Sciatic nerve (tissue), 2 donors: ENCODE data around the gene STXBP4. TPM values are rescaled to one million over a fixed set of nuclear protein-coding genes. Genes with fewer than 3 reads are reported as not detected.
"Not testable (repeated sequence)": the region's sequence is repeated elsewhere in the genome, so short reads cannot be mapped to it uniquely, and the experiment has no call there.

Experiments
- ATAC-seq: fragments of 200-7000 bp; cut with Tn5 transposase; one replicate; pipeline ENCODE4 v1.9.1; 2020; ENCODE audit warnings: mild to moderate bottlenecking, moderate library complexity
- DNase-seq: peaks from one replicate; pipeline ENCODE4 v3.0.0-alpha.2; 2020; ENCODE audit warnings: low spot score
- intact Hi-C: fragments of 100-400 bp; cut with DNase I; formaldehyde crosslinking; loops from one replicate; pipeline ENCODE4 v1.14.2; 2022
- total RNA-seq: library from RNA; stranded (reverse); fragmentation: NEBNext Ultra II Directional; extraction: Animal tissue kit (Norgen Biotek cat#: 25700); gene quantifications from one replicate; pipeline ENCODE4 v1.2.1, GENCODE V29; 2021
- donor health status: DM: no; HTN: no; CAD: no.
- donor health status: DM: no; HTN: no; CAD: no.

Gene STXBP4
- total RNA-seq, 1 donor from 2014 or later = 22.2 TPM

DNA sequence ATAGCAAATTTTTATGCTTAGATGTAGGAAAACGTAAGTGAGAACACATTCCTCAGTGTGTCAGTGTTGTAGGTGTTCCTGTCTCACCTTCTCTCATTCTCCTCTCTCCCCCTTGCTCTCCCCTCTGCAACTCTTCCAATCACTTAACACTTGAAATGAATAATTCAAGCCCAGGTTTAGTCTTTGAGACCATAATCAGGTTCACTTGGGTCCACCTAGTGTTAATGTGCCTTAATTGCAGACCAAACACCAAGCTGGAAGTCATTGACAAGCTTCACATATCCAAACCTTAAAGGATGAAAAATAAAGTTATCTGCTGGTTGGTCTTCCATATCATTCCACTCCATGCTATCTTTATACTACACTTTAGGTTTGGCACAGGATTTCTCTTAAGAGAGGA lies 37.0 kb downstream of the STXBP4 start:
- no peak for ATAC-seq
- intact Hi-C loops = no loop called here

DNA sequence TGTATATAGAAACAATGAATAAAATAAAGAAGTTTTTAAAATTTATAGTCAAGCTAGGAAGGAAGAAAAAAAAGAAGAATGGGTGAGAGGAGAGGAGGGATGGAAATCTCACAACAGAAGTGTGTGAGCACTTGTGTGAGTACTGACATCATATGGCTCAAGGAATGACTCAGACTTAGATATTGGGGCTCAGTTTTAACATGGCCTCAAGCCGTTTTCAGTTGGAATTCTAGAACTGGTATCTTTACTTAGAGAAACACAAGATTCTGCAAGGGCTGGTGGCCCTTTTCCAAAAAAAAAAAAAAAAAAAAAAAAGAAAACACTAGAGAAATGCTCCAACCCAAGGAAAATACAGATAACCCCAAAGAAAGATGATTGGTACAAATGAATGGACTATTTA lies 55.1 kb downstream of the STXBP4 start:
- no peak for DNase-seq
- no peak for ATAC-seq
- intact Hi-C loops = no loop called here

More for the DNA sequence above, 37.0 kb downstream of the STXBP4 start:
- DNase-seq = no peak

DNA sequence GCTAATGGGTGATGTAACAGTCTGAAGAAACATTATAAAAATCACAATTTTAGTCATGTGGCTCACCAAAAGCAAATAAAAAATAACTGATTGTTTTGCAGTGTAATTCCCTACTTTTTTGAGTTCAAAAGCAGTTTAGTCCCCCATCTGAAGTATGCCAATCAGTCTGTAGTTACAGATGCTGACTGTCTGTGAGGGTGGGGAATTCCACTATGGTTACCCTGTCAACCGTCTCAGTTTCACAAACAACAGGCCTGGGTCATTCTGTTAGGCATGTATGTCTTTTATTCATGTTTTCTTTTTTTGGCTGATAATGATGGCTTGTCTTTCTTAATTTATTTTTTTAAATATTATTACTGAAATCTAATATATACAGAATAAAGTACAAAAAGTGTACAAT lies 69.3 kb downstream of the STXBP4 start:
- ATAC-seq (no peak), DNase-seq (no peak)
- intact Hi-C loops = no loop called here

DNA sequence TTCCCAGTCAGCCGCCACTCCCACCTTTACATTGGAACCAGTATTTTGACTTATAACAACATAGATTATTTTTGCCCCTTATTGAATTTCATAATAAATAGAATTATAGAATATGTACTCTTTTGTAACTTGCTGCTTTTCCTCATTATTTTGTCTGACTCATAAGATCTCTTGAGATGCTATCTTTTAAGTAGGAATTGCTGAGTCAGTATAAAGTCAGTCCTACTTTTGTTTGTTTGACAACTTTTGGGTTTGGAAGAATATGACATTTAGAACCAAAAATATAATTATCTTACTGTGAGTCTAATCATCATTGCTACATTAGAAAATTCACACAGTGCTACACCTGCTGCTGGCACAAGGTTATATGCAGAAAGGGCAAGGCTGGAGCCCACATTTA lies 69.7 kb downstream of the STXBP4 start:
- intact Hi-C loops = no loop called here
- ATAC-seq (no peak), DNase-seq (no peak)

DNA sequence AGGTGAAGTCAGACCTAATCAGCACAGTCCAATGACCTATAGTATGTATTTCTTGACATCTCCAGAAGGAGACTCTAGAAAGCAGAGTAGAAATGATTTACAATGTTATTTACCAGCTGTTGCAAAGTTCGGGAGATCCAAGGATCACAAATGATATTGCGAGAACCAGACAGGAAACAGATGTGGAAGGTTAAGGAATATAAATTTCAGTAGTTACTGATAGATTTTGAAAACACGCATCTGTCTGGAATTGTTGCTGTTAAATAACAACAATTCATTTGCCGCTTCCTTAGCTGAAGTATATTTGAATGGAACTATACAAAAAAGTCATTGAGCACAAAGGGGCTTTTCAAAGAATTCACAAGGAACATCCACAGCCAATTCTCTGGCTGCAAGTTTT lies 72.0 kb downstream of the STXBP4 start:
- no peak for ATAC-seq
- intact Hi-C loops = no loop called here

DNA sequence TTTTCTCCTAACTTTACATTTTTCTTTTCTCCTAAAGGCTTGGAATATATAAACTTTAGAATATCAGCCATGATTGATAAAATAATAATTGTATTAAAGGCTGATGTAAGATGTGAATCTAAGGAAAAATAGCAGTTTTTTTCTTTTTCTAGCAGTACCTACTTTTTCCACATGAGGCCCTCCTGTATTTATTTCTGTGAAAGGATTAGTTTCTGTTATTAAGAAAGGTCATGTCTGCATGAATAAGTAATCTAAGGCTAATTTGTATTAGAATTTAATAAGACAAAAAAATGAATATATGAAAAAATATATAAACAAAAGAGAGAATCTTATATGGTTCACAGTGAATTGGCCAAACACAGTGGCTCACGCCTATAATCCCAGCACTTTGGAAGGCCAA lies 85.3 kb downstream of the STXBP4 start:
- no peak for ATAC-seq
- no peak for DNase-seq
- intact Hi-C loops = no loop called here

More for the DNA sequence above, 72.0 kb downstream of the STXBP4 start:
- no peak for DNase-seq

DNA sequence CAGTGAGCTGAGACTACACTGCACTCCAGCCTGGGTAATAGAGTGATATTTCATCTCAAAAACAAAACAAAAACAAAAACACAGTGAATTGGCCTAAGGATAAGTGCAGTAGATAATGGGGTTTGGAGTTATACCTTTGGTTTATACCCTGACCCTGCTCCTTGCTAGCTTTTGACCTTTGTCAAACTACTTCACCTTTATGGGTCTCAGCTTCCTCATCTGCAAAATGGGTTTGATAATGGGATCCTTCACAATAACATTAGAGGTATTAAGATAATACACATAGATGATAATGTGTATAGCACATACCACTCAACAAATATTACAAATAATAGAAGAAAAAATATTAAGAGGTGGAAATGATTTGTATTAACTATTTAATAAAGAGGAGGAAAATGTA lies 85.9 kb downstream of the STXBP4 start:
- ATAC-seq = no peak
- no peak for DNase-seq
- intact Hi-C loops = no loop called here

DNA sequence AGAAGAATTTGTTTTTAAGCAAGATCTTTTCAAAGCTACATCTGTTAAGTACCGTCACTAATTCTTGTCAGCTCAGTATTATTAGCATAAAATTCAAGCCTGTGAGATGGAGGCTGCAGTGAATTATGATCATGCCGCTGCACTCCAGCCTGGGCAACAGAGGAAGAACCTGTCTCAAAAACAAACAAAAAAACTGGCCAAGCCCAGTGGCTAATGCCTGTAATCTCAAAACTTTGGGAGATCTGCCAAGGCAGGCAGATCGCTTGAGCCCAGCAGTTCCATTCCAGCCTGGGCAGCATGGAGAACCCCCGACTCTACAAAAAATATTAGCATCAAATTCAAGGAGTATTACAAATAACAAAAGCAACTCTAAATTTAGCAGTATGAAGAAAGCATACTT lies 88.0 kb downstream of the STXBP4 start:
- no peak for DNase-seq
- ATAC-seq = no peak
- intact Hi-C loops = no loop called here

DNA sequence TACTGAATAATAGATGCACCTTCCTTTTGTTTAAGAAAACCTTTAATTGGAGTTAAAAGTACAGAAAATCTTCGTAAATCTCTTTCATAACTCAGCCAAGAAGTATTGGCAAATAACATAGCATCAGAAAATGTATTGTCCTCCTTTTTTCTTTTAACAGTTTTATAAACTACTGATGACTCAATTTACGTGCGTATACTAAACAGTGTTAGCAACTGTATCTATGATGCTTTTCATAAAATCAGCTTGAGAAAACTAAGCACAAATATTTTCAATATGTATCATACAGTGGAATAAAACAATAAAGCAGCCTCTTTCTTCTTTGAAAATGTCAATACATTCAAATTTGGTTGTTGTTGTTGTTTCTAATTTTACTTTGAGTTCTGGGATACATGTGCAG lies 88.6 kb downstream of the STXBP4 start:
- ATAC-seq (no peak), DNase-seq (no peak)
- intact Hi-C loops = no loop called here

DNA sequence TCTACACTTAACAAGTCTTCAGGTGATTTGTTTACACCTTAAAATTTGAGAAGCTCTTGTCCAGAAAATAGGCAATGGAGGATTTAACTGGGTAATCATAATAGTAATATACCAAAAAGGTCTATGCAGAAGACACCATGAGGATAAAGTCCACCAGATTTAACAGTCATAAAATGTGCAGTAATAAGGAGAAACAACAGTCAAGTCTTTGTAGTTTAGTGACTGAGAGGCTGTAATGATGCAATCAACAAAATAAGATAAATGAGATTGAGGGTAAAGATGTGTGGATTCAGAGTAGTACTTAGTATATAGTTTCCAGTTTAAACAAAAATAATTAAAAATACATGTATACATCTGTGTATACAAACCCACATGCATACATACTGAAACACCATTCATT lies 91.2 kb downstream of the STXBP4 start:
- intact Hi-C loops = no loop called here
- no peak for ATAC-seq
- DNase-seq = no peak

DNA sequence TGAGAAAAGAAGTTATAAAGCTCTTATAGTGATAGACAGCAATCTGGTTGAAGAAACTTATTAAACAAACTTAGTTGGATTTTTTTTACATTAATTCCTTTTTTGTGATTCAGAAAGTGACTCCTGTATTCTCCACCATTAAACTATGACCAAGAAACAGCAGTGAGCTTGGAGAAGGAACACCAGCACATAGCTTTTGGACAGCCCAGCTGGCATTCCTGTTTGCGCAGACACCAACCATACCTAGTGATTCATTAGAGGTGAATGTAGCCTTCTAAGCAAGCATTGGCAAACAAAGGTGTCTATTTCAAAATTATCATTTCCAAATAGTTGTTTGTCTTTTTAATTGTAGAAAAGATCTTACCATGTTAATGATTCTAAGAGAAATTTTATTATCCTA lies 94.4 kb downstream of the STXBP4 start:
- no peak for ATAC-seq
- intact Hi-C loops = no loop called here
- no peak for DNase-seq

DNA sequence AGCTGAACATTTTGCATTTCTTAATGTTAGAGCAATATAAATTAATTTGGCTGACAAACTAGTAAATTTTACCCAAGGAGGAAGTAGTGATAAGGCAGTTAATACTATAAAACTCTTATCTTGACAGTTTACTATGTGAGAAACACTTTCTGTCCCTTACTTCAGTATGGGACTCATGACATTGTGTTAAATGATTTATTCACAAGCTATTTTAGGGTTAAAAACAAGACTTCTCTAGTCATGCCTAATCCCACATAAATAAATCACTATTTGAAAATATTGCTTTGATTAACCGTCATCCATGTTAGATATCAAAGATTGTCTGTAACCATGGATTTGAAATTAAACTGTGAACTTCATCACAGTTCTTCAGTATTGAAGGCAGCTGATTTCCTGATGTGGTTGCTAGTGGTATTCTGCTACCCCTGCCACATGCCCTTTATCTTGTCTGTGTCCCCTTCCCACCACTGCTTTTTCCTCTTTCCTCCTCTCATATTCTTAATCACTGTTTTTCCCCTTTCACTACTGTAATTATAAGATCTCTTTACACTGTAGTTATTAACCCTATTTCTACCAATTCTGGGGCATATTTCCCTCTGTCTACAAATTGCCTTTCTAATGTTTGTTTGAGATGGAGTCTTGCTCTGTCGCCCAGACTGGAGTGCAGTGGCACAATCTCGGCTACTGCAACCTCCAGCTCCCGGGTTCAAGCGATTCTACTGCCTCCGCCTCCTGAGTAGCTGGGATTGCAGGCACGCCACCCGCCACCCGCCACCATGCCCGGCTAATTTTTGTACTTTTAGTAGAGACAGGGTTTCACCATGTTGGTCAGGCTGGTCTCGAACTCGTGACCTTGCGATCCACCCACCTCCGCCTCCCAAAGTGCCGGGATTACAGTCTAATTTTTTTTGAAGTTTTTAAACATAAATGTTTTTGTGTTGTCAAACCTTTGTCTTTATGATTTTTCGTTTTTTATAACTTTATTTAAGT lies 95.6 kb downstream of the STXBP4 start:
- no peak for DNase-seq
- ATAC-seq = no peak
- intact Hi-C loops = no loop called here

DNA sequence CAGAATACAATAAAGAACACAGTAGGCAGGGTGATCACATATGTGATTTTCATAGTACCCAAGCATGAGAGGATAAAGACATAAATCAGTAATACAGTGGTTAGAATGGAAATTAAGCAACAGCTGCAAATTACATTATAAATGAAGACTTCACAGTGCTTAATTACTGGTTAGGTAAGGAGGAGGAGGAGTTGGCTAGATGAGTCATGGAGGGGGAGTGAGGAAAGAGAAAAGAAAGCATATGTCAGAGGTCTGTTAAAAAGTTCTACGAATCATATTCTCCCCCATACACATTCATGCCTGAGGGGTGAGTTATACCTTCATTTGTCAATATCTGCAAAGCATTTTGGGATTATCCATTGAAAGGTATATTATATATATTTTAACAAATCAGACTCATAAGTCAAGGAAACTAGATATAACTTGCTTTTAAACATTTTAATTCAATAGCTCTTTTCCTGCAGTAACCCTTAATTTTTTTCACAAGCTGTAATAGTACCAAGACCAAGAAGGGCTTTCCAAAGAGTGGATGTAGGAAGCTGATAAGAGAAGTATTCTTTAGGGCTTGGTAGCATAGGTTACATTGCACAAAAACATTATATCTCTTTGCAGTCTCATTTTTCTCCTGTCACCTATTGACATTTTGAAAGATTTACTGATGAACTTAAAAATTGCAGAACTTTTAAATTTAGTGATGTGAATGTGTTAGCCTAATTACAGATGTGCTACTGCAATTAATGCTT lies 99.3 kb downstream of the STXBP4 start:
- ATAC-seq = no peak
- intact Hi-C loops = no loop called here
- no peak for DNase-seq

DNA sequence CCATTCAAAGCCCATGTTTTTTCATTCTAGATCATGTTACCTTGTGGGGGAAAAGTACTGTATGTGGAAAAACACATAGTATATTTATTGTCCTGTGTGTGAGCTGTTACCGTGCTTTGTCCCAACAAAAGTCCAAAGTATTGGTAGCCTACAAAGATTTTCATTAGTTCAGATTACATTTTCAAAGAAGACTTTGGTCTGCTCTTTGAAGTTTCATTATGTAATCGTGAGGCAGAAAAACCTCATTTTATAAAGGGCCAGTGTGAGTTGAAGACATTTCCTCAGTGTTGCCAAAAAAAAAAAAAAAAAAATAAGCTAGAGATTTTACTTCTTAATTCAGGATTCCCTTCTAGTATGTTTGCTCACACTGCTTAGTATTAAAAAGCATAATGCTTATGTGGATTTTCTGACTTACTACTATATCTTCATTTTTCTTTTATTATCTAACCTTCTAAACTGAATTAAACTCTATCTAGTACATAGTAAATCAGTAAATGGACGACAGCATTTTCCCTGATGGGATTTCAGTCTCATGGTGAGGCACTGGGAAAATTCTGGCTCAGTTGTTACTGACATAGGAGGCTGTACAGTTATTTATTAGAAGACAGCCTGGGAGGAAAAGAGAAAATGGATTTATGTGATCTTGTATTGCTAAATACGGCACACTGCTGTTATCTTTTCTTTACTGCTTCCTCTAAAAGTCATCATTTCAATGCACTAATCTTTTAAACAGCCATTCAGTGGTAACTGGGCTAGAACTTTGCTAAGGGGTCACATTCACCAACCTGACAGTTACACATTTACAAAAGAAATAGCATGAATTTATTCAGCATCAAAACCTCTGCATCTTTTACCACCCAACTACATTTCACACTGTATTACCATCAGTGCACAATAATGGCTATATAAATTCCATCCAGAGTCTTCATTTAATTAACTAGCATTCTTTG lies 100.6 kb downstream of the STXBP4 start:
- ATAC-seq = no peak
- DNase-seq = no peak
- intact Hi-C loops = no loop called here

DNA sequence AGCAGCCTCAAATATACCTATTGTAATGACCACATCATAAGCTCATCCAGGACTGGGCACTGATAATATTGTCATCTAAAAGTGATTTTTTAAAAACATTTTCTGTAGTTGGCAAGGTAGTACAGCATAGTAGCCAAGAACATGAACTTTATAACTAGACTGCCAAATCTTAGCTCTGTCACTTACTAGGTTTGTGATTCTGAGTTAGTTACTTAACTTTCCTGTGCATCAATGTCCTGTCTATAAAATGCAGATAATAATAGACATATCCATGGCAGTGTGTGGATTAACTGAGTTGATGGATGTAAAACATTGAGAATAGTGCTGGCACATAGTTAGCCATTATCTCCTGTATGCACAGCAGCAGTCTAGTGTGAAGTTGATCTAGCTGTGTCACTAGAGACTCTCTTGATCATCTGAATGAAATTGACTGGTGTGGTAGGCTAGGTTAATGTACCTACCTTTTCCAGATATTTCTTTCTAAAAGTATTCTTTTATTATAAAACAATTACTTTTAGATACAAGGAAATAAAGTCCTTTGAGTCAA lies 101.5 kb downstream of the STXBP4 start:
- intact Hi-C loops = no loop called here
- DNase-seq (no peak), ATAC-seq (no peak)

DNA sequence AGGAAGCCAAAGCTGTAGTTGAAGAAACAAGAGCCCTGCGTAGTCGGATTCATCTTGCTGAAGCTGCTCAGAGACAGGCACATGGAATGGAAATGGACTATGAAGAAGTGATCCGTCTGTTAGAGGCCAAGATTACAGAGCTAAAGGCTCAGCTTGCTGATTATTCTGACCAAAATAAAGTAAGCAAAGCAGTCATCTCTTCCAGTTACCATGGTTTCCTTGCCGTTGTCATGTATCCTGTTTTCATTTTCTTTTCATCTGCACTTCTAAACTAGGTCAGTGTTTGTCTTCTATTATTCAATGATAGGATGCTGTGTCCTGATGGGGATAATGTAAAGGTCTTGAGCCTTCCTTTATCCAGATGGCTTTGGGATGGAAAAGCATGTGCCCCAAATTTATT lies 104.3 kb downstream of the STXBP4 start:
- DNase-seq = no peak
- no peak for ATAC-seq
- intact Hi-C loops = no loop called here

DNA sequence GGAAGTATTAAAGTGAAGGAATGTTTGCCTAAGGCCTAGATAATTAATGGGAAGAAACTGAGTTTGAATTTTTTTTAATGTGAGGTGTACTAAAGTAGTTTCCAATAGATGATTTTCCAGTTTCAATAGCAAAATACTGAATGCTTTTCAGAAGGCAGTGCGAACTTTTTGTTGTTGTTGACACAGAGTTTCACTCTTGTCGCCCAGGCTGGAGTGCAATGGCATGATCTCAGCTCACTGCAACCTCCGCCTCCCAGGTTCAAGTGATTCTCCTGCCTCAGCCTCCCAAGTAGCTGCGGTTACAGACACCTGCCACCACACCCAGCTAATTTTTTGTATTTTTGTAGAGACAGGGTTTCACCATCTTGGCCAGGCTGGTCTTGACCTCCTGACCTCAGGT lies 104.9 kb downstream of the STXBP4 start:
- DNase-seq, intact Hi-C loops, ATAC-seq: not testable (repeated sequence)

DNA sequence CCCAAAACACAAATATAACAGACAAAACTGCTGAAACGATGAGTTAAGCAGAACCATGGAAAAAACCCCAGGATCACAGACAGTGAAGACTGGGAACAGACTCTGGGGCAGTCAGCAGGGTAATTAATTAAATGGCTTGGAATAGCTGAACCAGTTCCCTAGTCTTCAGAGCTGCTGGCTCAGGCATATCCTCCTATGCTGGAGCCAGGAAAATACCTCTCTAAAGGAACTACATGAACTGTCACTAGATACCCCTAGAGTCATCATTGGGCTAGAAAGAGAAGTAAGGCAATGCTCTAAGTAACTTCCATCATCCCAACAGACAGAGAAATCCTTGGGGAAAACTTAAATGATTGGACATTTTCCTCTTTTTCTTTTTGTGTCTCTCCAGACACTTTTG lies 113.0 kb downstream of the STXBP4 start:
- ATAC-seq (no peak), DNase-seq (no peak)
- intact Hi-C loops = no loop called here

DNA sequence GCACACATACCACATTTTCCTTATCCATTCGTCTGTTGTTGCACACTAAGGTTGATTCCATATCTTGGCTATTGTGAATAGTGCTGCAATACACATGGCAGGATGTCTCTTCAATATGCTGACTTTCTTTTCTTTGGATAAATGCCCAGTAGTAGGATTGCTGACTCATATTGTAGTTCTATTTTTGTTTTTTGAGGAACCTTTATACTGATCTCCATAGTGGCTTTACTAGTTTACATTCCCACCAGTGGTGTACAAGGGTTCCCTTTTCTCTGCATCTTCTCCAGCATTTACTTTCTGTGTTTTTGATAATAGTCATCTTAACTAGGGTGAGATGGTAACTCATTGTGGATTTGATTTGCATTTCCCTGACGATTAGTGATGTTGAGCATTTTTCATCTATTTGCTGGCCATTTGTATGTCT lies 118.1 kb downstream of the STXBP4 start:
- intact Hi-C loops = no loop called here
- peak; percentile 76 for ATAC-seq
- no peak for DNase-seq
